DMS53 treated with DMSO at 0.1 percent for 48 hours (cell line): ENCODE measurements around the gene FAM204A.

Source experiments
- DNase-seq: peaks from one replicate; lab custom pipeline; 2025; ENCODE audit not compliant: unreplicated experiment; lab: John Stamatoyannopoulos, UW

The FAM204A gene

GRCh38 chr10:118332236-118332635 is 9.9 kb downstream of the FAM204A start:
- no peak for DNase-seq

GRCh38 chr10:118330295-118331076 is 11.6 kb downstream of the FAM204A start:
- DNase-seq, result no peak

GRCh38 chr10:118324140-118324539 is 18.0 kb downstream of the FAM204A start:
- no peak for DNase-seq

GRCh38 chr10:118321724-118322575 is 20.2 kb downstream of the FAM204A start:
- no peak for DNase-seq

- no peak for DNase-seq
These were observed 26.5 kb downstream of the FAM204A start for GRCh38 chr10:118315629-118316028.

GRCh38 chr10:118314882-118315281 is 27.2 kb downstream of the FAM204A start:
- no peak for DNase-seq

GRCh38 chr10:118311505-118311904 is 30.6 kb downstream of the FAM204A start:
- DNase-seq, result no peak

- DNase-seq, result no peak
These were observed 31.3 kb downstream of the FAM204A start for GRCh38 chr10:118310822-118311221.

- DNase-seq, result no peak
These were observed 32.2 kb downstream of the FAM204A start for GRCh38 chr10:118309911-118310310.

GRCh38 chr10:118308664-118309063 is 33.5 kb downstream of the FAM204A start:
- no peak for DNase-seq

GRCh38 chr10:118307859-118308258 is 34.3 kb downstream of the FAM204A start:
- DNase-seq, result no peak

- DNase-seq, result no peak
These were observed 34.9 kb downstream of the FAM204A start for GRCh38 chr10:118307220-118307619.

GRCh38 chr10:118305730-118306129 is 36.4 kb downstream of the FAM204A start:
- no peak for DNase-seq

GRCh38 chr10:118304521-118304920 is 37.6 kb downstream of the FAM204A start:
- no peak for DNase-seq

- no peak for DNase-seq
These were observed 40.9 kb downstream of the FAM204A start for GRCh38 chr10:118301211-118301610.

- DNase-seq, result peak; percentile 23
These were observed 41.8 kb downstream of the FAM204A start for GRCh38 chr10:118300320-118300719.

GRCh38 chr10:118298787-118299186 is 43.3 kb downstream of the FAM204A start:
- no peak for DNase-seq

- no peak for DNase-seq
These were observed 51.0 kb downstream of the FAM204A start for GRCh38 chr10:118291122-118291521.

GRCh38 chr10:118290471-118290995 is 51.6 kb downstream of the FAM204A start:
- no peak for DNase-seq

GRCh38 chr10:118287076-118287806 is 54.9 kb downstream of the FAM204A start:
- no peak for DNase-seq
